Suppressor macrophage treated with lipopolysaccharide for 1 hour (primary cell): ENCODE measurements around the gene ZFHX3.

Source experiments
- DNase-seq, 3 donors: peaks; one replicate each; pipeline ENCODE4 v3.0.0-alpha.2; 2020 to 2022

The ZFHX3 gene

GRCh38 chr16:72785886-72786285, 262.0 kb downstream of the ZFHX3 start:
- DNase-seq, result peak; percentile 73 to 86 (median 77)

DNA sequence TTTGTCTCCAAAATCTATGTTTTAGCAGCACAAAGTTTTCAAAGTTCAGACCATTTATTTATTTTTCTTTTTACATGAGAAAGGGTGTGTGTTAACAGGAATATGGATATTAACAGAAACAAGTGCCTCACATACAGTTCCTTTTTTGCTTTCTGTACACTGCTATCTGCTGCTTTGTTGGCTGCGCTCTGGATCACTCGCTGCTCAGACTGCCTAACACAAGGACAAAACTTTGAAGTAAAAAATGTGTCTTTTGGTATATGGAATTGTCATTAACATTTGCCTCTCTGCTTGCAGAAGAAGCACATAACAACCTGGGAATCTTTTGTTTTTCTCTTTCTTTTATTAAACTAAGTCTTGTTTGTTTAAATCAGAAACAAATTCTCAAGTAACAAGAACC, 262.8 kb downstream of the ZFHX3 start:
- peak; percentile 35 to 36 (median 35) for DNase-seq

GRCh38 chr16:72783716-72784318, 264.1 kb downstream of the ZFHX3 start:
- DNase-seq, result peak in 1 of 3 donors; percentile 5

DNA sequence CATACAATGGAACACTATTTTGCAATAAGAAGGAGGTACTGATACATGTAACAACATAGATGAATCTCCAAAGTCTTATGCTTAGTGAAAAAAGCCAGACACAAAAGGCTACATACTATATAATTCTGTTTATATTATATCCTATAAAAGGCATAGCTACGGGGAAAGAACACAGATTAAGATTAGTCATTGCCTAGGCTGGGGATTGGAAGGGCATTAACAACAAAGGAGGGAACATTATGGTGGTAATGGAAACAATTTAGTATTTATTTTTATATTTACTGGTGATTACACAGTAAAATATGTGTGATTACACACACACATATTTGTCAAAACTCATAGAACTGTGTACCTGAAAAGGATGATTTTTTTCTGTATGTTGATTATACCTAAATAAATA, 278.1 kb downstream of the ZFHX3 start:
- DNase-seq, result no peak

- DNase-seq, result peak in 2 of 3 donors; percentile 37 to 44
Observed at GRCh38 chr16:72768591-72768990, 279.3 kb downstream of the ZFHX3 start.

DNA sequence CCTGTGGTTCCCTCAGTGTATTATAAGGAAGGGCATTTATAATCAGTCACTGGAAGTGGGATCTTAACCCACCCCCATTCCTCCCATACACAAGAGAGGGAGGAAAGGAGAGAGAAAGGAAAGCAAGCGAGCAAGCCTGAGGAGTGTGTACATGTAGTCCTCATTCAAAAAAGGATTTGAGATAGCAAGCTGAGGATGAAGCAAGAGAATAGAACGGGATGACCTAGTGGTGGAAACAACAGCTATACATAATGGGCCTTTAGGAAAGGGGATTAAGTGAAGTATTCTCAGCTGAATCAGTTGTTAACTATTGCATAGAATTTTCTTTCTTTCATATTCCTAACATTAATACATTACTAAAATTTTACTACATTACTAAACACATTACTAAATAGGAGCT, 281.4 kb downstream of the ZFHX3 start:
- no peak for DNase-seq

GRCh38 chr16:72764015-72764654, 283.8 kb downstream of the ZFHX3 start:
- no peak for DNase-seq

GRCh38 chr16:72760581-72760980, 287.3 kb downstream of the ZFHX3 start:
- DNase-seq, result no peak

- no peak for DNase-seq
Observed at GRCh38 chr16:72753881-72754280, 294.0 kb downstream of the ZFHX3 start.

DNA sequence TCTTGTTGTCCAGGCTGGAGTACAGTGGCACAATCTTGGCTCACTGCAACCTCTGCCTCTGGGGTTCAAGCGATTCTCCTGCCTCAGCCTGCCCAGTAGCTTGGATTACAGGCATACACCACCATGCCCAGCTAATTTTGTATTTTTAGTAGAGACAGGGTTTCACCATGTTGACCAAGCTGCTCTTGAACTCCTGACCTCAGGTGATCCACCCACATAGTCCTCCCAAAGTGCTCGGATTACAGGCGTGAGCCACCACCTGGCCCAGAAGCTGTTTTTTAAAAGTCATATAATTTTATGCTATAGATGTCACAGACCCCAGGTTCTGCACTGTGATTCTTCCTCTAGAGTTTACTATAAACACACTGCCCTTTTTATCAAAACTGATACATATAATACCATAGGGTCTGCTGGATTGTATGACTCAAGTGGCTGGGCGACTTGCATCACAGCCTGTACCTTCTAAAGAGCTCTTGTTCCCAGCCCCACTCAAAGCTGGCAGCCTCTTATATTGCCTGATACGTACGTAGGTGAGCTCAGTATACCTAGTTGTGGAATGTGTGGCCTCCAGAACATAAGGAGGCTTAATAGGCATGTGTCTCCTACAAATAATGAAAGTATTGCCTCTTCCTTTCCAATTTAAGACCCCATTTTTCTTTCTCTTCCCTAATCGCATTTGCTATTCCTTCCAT, 295.8 kb downstream of the ZFHX3 start:
- no peak for DNase-seq

DNA sequence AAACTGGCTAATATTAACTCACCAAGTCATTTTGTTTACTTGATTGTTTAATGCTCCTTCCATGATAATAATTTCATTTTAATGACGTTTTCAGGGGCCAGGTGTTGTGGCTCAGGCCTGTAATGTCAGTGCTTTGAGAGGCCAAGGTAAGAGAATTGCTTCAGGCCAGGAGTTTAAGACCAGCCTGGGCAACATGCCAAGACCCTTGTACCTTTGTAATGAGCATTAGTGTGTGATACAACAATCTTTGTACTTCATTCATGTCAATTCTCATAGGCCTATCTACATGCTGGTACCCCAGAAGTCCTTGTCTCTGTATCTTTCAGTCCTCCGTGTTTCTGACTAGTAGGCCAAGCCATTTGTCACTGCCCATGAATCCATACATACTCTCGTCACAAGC, 296.9 kb downstream of the ZFHX3 start:
- no peak for DNase-seq

DNA sequence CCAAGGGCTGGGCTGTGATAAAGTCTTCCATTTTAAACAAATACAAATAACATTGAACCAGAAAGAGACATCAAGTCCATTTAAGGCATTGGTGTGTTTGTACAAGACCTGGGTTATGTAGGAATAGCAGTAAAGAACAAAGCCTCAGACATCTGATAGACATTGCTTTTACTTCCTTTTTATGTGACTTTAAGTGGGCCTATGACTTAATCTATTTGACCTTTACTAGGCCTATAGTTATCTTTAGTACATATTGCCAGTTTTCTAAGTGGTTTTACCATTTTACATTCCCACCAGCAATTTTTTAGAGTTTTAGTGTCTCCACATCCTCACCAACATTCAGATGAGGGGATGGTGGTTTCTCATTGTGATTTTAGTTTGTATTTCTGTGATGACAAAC, 298.8 kb downstream of the ZFHX3 start:
- peak in 2 of 3 donors; percentile 22 to 32 for DNase-seq

- DNase-seq, result no peak
Observed at GRCh38 chr16:72744076-72744793, 303.7 kb downstream of the ZFHX3 start.

DNA sequence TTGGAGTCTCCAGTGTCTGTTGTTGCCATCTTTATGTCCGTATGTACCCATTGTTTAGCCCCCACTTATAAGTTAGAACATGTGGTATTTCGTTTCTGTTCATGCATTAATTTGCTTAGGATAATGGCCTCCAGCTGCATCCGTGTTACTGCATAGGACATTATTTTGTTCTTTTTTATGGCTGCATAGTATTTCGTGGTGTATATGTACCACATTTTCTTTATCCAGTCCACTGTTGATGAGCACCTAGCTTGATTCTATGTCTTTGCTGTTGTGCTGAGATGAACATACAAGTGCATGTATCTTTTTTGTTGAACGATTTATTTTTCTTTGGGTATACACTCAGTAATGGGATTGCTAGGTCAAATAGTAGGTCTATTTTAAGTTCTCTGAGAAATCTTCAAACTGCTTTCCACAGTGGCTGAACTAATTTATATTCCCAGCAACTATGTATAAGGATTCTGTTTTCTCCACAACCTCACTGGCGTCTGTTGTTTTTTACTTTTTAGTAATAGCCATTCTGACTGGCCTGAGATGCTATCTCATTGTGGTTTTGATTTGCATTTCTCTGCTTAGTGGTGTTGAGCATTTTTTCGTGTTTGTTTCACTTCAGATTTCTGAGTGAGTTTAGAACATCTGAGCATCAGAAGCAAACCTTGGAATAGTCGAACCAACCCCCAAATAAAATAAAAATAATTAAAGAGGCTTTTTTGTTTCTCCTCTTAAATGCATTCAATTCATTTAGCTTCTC, 304.7 kb downstream of the ZFHX3 start:
- no peak for DNase-seq

GRCh38 chr16:72740347-72740746, 307.6 kb downstream of the ZFHX3 start:
- no peak for DNase-seq

DNA sequence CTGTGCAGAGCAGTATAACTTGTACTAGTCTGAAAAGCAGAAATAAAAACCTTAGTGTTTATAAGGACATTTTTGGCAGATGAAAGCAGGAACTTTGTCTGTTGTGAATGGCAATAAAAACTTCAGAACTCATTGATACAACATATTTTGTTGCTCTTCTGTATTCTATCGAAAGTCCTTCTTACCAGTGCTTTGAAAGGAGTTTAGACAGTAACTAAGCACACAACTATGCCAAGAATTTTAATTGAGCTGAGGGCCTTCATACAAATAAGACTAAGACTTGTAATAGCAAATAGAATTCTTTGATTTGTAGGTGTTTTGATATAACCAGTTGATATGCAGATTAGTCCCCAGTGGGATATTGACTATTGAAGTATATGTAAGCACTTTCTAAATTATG, 308.4 kb downstream of the ZFHX3 start:
- DNase-seq, result no peak

DNA sequence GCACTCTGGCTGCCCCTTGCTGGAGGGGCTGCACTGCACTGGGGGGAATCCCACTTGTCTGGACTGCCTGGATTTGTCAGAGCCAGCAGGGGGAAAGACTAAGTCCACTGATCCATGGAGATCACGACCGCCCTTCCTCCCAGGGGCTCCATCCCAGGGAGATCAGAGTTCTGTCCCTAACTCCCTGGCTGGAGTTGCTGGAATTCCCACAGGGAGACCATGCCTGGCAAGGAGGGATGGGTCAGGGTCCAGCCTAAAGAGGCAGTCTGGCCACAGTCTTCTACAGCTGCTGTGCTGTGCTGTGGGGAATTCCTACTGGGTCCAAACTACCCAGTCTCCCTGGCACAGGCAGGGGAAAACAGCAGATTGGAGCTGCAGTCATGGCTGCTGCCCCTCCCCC, 311.9 kb downstream of the ZFHX3 start:
- DNase-seq, result no peak
